Skeletal muscle cell (primary cell): Measurements from ENCODE around the gene ABHD6.
"Not testable (repeated sequence)": the region's sequence is repeated elsewhere in the genome, so short reads cannot be mapped to it uniquely, and the experiment has no call there.

Source experiments
- DNase-seq: peaks from one replicate; pipeline ENCODE4 v3.0.0-alpha.2; 2010; ENCODE audit warnings: low read depth
- H3K4me3 ChIP-seq: 2 replicates; pipeline ENCODE4 v1.5.1; 2011; ENCODE audit warnings: low read depth, mild to moderate bottlenecking, control low read depth, low read length, moderate library complexity

The ABHD6 gene

DNA sequence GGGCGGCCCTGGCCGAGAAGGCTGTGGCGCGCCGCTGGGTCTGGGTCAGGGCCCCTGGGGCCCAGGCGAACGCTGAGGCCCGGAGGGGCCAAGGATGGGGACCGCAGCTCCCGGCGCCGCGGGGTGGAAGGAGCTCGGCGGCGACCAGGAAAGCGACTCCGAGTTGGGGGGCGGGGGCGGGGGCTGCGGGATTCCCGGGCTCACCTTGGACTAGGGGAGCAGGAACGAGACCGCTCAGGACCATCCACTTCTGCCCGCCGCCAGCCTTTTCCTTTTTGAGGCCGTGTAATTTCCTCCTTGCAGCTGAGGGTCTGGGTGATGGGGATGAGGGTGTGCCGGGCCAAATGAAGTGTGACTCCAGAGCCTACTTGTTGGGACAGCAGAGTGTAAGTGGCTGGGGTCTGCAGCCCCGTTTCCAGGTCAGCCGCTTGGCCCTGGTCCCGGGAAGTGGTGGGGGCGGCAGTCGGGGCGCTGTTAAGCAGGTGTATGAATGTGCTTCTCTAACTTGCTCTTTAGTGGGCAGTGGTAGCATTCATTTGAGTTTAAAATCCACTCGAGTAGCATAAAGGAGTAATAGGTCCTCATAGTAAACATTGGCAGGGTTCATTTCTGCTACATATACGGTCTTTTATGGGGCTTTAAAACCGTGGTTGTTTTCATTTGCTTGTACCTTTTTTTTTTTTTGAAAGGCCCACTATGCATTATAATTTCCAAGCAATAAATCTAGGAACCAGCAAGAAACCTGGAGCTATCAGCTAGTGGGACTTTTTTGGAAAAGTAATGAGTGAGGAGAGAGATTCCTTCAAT, 95.8 kb downstream of the ABHD6 start:
- peak overlapping the region; percentile 83 for H3K4me3 ChIP-seq
- no peak for DNase-seq

DNA sequence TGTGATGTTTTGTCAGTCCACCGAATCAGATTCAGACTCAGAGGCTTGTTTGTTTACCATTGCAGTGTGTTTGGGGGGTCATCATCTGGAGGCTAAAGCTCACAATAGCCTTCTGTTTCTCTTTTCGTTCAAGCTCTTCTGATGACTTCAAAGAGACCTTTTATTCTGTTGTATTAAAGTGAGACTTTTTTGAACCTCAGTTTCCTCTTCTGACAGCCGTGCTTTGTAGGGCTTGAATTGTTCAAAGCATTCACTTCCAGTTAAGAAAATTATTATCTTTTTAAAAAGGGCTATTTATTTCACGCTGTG, 96.4 kb downstream of the ABHD6 start:
- H3K4me3 ChIP-seq, result peak overlapping the region; percentile 83
- DNase-seq, result no peak

- no peak for DNase-seq
- H3K4me3 ChIP-seq, result peak overlapping the region; percentile 83
Observed at GRCh38 chr3:58334506-58334884, 96.9 kb downstream of the ABHD6 start.

DNA sequence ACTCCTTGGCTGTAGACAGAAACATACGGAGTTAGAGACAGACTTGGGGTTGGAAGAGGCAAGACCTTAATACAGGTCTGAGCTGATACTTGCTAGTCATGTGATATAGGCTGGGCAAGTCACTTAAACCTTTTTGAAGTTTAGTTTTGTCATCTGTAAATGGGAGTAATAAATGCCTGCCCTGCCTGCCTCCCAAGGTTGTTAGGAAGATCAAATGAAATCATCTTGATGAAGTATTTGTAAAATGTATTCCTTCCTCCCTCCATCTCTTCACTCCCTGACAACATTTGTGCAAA, 98.0 kb downstream of the ABHD6 start:
- peak overlapping the region; percentile 33 for H3K4me3 ChIP-seq
- DNase-seq, result no peak

DNA sequence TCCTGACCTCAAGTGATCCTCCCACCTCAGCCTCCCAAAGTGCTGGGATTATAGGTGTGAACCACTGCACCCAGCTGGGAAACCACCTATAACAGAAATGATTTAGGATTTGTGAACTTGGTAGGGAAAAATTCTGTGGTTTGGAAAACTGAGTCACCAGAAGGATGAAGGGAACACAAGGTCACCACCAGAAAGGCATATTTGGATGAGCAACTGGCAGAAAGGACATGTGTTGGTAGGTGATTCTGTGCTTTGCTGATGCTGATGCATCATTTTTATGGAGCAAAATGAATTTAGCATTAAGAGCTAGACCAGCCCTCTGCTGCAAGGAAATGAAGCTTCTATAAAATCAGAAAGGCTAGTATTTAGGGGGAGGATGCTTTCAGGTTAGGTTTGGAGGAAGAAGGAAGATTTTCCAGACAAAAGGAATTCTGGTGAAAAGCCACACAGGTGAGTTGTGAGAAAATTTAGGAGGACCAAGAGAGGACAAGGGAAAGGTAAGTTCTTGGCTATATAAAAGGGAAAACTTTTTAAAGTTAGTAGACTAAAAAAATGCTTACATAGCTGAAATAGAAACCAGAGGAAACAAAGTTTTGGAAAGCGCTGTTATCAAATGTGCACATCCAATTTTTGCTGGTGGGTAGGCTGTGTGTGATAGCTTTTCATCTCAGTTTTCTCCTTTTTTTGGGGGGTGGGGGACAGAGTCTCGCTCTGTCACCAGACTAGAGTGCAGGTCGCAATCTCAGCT, 98.7 kb downstream of the ABHD6 start:
- DNase-seq, result peak; percentile 88
- H3K4me3 ChIP-seq, result no peak overlapping the region

- no peak overlapping the region for H3K4me3 ChIP-seq
- no peak for DNase-seq
Observed at GRCh38 chr3:58337190-58337589, 99.6 kb downstream of the ABHD6 start.

DNA sequence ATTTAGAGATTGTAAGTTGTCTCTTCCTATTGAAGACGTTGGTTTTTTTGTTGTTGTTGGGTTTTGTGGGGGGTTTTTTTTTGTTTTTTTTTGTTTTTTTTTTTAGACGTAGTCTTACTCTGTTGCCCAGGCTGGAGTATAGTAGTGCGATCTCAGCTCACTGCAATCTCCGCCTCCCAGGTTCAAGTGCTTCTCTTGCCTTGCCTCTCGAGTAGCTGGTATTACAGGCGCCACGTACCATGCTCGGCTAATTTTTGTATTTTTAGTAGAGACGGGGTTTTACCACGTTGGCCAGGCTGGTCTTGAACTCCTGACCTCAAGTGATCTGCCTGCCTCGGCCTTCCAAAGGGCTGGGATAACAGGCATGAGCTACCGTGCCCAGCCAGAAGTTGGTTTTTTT, 101.6 kb downstream of the ABHD6 start:
- DNase-seq, H3K4me3 ChIP-seq: not testable (repeated sequence)

GRCh38 chr3:58340594-58341244, 103.1 kb downstream of the ABHD6 start:
- DNase-seq, result no peak
- H3K4me3 ChIP-seq, result no peak overlapping the region

- no peak for DNase-seq
- H3K4me3 ChIP-seq, result no peak overlapping the region
Observed at GRCh38 chr3:58341376-58341775, 103.8 kb downstream of the ABHD6 start.

- no peak for DNase-seq
- H3K4me3 ChIP-seq, result no peak overlapping the region
Observed at GRCh38 chr3:58342676-58343075, 105.1 kb downstream of the ABHD6 start.
